ENCODE data around the gene MCRS1.
"Not testable (repeated sequence)": the region's sequence is repeated elsewhere in the genome, so short reads cannot be mapped to it uniquely, and the experiment has no call there.

Gene MCRS1

DNA sequence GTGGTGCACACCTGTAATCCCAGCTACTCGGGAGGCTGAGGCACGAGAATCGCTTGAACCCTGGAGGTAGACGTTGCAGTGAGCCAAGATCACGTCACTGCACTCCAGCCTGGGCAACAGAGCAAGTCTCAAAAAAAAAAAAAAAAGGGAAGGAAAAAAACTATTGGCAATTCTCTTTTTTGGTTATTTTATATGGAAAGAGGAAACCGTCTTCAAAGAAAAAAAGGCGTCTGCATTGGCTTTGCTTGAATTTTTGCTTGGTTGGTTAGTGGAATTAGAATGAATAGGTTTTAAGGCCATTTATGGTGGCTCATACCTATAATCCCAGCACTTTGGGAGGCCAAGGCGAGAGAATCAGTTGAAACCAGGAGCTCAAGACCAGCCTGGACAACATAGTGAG, 58.3 kb downstream of the MCRS1 start:
- DNase-seq: not testable (repeated sequence)
